HS-5 (cell line): ENCODE results near the gene CCT8.
"Not testable (repeated sequence)": the region's sequence is repeated elsewhere in the genome, so short reads cannot be mapped to it uniquely, and the experiment has no call there.

Source experiments
- DNase-seq: peaks from one replicate; pipeline ENCODE4 v3.0.0-alpha.2; 2012; ENCODE audit warnings: low read depth

CCT8 gene

DNA sequence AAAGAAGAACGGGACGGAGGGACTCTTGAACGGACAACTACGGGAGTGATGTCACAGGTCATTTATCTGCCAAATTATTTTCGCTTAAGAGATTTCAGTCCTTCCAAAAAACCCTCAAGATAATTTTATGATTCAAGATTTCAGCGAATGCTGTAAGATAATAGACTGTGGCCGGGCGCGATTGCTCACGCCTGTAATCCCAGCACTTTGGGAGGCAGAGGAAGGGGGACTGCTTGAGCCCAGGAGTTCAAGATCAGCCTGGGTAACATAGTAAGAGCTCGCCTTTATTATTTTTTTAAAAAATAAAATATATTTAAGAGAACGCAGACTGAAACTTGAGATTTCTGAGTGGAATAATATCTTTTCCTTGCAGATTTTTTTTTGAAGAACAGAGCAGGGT is 54.9 kb downstream of the CCT8 start:
- no peak for DNase-seq

- no peak for DNase-seq
Measured at GRCh38 chr21:29017639-29018237, 55.7 kb downstream of the CCT8 start.

- DNase-seq = not testable (repeated sequence)
Measured at GRCh38 chr21:29011236-29011635, 62.2 kb downstream of the CCT8 start.

DNA sequence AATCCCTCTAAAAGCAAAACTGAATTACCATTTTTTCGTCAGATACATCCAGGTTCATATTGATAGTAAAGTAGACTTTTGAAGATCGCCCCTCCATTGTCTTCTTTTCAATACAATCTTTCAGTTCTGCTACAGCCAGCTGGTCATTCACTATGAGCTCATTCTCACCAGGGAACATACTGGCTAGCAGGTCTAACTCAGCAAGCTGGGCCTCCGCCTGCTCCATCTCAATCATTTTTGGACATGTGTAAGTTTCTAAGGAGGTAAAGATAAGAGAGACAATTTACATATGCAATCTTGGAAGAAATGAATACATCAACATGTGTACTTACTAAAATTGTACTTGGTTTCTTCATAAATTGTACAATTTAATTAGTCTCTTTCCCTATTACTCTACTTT is 65.1 kb downstream of the CCT8 start:
- no peak for DNase-seq

GRCh38 chr21:29007810-29008209 is 65.6 kb downstream of the CCT8 start:
- DNase-seq = no peak

GRCh38 chr21:29007135-29007534 is 66.3 kb downstream of the CCT8 start:
- DNase-seq = no peak
